Urinary bladder (tissue), 4 donors: Measurements from ENCODE around the gene HEATR5A. TPM values are rescaled to one million over a fixed set of nuclear protein-coding genes. Genes with fewer than 3 reads are reported as not detected.

Experiments
- DNase-seq: peaks from one replicate; pipeline ENCODE4 v3.0.0-alpha.2; 2015; ENCODE audit errors: extremely low spot score
- H3K27ac ChIP-seq: one replicate; pipeline ENCODE4 v1.5.1; 2013; ENCODE audit warnings: low read depth, mild to moderate bottlenecking, moderate library complexity
- H3K36me3 ChIP-seq: one replicate; pipeline ENCODE4 v1.6.1; 2013; ENCODE audit warnings: mild to moderate bottlenecking, moderate library complexity; ENCODE audit not compliant: insufficient read depth
- H3K4me1 ChIP-seq: one replicate; pipeline ENCODE4 v1.6.1; 2013; ENCODE audit warnings: mild to moderate bottlenecking, moderate library complexity; ENCODE audit not compliant: insufficient read depth
- H3K4me3 ChIP-seq: one replicate; pipeline ENCODE4 v1.5.1; 2013; ENCODE audit warnings: low read depth, low read length
- WGBS: extraction: QIAGEN DNeasy Blood & Tissue Kit; methylation state at CpG from one replicate; pipeline ENCODE4 v1.1.7; 2013; 5-methylcytosine and 5-hydroxymethylcytosine counted together
- polyA plus RNA-seq: library from polyadenylated mRNA; stranded (reverse); fragments of 200-250 nt; gene quantifications from one replicate; pipeline ENCODE4 v1.2.3, GENCODE V29; 2013
- total RNA-seq: library from RNA; depleted of rRNA; stranded (reverse); fragments of >200 nt; gene quantifications from one replicate; pipeline ENCODE4 v1.2.3, GENCODE V29; 2014
- donor health status: healthy with polysubstance abuse.
- donor health status: healthy.

Gene HEATR5A
- total and polyA plus RNA-seq, 2 donors: 12.0 to 74.8 TPM

DNA sequence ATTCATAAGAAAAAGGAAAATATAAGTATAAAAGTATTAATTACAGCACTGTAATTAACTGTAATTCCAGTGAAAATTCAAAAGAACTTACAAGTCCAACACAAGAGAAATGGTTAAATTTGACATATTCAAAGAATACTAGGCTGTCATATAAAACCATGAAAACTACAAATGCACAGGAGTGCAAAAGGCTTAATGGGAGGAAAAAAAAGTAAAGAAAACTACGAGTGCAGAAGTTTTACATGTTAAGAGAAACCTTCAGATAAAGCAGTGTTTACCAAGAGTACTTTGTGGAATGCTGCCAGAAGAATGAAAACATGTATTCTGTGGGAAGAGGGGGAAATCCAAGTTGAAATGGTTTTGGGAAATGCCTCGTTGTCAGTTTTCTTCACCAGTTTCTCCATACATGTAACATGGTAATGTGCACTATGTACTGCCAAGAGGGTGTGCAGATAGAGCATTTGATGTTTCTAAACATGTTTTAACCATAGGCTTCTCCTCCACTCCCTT lies 9.1 kb downstream of the HEATR5A start:
- H3K27ac ChIP-seq: no peak overlapping the region
- no peaks in the 10 kb centered on the region for H3K4me1 ChIP-seq
- 10% methylated on average over 2 of the region's 2 CpGs for WGBS
- no peaks in the 10 kb centered on the region for H3K36me3 ChIP-seq
- H3K4me3 ChIP-seq: no peak overlapping the region
- no peak for DNase-seq

DNA sequence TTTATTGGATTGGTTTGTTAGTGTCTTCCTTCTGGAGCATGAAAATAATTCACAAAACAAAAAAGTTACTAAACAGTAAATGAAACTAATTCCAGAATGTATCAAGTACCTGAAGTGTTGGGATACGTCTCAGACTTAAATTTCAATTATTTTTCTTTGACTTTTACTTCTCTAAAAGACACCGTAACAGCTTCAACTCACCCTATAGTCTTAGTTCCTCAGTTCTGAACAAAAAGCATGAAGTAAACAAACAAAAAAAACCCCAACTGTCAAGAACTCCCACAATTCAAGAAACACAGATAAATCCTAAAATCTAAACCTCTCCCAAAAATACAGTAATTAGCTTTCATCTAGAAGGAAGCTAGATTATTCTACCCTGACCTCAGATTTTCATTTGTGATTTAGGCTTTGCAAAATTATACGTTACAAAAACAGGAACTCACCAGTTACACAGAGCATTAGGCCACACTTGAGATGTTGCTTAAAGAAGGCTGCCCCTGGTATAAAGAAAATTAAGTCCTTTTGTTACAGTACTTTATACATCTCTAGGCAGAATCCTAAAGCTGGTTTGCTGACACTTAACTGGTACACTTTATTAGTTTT lies 10.2 kb downstream of the HEATR5A start:
- no peak for DNase-seq
- Histone ChIP-seq H3K4me1 (no peaks in the 10 kb centered on the region), H3K27ac (no peak overlapping the region), H3K36me3 (no peaks in the 10 kb centered on the region), H3K4me3 (no peak overlapping the region)
- WGBS: 83% methylated on average over 3 of the region's 3 CpGs

DNA sequence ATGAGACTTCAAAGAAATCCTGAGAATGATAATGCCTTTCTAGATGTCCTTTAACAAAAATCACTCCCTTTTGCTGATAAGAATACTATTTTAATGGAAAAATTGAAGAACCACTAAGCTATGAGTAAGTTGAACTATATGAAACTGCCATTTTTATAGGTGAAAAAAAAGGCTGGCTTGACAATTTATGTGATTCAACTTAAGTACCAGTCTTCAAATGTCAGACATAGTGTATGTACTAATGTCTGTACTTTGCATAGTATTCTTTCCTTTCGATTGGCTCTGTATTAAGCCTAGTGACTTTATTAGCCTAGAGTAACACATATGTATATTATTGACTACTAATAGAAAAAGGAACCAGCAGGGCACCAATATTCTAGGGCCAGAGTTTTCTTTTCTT lies 11.9 kb downstream of the HEATR5A start:
- Histone ChIP-seq H3K27ac (no peak overlapping the region), H3K4me1 (no peaks in the 10 kb centered on the region), H3K4me3 (no peak overlapping the region), H3K36me3 (no peaks in the 10 kb centered on the region)
- WGBS: 99% methylated on average over 1 of the region's 1 CpG
- DNase-seq: no peak

DNA sequence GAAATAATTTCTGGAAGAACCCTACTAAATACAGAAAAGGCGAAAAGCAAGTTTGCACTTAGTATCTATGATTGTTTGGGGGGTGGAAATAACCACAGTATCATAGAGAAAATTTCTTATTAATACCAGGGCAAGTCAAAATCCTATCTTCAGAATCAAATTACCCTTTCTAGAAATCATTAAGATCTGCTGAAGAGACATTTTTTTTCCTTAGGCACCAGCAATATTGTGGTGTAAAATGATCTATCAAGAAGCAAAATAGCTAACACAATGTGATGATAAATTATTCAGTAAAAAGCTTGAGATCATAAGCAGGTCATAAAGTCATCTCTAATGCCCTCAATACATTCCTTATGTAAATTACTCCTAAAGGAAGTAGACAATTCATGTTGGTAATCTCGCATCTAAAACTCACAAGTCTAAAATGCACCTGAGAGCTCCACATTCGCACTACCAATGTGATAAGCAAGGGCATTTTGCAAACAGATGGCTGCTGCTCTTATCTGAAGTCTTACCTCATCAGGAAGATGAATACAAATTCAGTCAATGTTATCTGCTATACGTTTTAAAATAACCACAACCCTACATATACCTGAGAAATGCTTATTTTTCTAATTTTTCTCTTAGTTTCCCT lies 14.6 kb downstream of the HEATR5A start:
- Histone ChIP-seq H3K4me1 (no peaks in the 10 kb centered on the region), H3K4me3 (no peak overlapping the region), H3K36me3 (no peaks in the 10 kb centered on the region), H3K27ac (no peak overlapping the region)
- no peak for DNase-seq
- 83% methylated on average over 4 of the region's 4 CpGs for WGBS

DNA sequence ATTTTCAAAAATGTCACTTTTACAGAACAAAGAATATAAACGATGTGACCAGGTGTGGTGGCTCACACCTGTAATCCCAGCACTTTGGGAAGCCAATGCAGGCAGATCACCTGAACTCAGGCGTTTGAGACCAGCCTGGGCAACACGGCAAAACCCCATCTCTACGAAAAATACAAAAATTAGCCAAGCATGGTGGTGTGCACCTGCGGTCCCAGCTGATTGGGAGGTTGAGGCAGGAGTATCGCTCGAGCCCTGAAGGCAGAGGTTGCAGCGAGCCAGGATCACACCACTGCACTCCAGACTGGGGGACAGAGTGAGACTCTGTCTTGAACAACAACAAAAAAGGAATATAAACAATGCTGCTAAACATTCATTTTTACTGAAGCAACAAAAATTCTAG lies 15.2 kb downstream of the HEATR5A start:
- no peak overlapping the region for H3K4me3 ChIP-seq
- no peaks in the 10 kb centered on the region for H3K4me1 ChIP-seq
- no peak overlapping the region for H3K27ac ChIP-seq
- 98% methylated on average over 8 of the region's 8 CpGs for WGBS
- H3K36me3 ChIP-seq: no peaks in the 10 kb centered on the region
- no peak for DNase-seq

DNA sequence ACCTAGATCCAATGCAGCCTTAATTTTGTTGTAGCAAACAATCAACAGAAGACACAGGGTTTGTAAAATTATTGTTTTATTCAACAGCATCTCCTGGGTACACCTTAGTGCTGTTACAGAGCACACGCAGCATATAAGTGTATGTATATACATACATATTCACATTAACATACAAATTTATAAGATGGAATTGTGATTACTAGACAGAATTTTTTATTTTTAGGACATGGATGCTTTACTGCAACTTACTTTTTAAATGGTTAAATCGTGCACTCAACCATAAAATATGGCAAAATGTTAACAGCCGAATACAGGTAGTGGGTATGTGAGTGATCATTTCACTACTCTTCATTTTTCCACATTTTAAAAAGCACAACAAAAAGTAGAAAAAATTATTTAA lies 16.6 kb downstream of the HEATR5A start:
- H3K4me3 ChIP-seq: no peak overlapping the region
- H3K4me1 ChIP-seq: no peaks in the 10 kb centered on the region
- no peak overlapping the region for H3K27ac ChIP-seq
- no peaks in the 10 kb centered on the region for H3K36me3 ChIP-seq
- no peak for DNase-seq
- WGBS: 94% methylated on average over 3 of the region's 3 CpGs

DNA sequence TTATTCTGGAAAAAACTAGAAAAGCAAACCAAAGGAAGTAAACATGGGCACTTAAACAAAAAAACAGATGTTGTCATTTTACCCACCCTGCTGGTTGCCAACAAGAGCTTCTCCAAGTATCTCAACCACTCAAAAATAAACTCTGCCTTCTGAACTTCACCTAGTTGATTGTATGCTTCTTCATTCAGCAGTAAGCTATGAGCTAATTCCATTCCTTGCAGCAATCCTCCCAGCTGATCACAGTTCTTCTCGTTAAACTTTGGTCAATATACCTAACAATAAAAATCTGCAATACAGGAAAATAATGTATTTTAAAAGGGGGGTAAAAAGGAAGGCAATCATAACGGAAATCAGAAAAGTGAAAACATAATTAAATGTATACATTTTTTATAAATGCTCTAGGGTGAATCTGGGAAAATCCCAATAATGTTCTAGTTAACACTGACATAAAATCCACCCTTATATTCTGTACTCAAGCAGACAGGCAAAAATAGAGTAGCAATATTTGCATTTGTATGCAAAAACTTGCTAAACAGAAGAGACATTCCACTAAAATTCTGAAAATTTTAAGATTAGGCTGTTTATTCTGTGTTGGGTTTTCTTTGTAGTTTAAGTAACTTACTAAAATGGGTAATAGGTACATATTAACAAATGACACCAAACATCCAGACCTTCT lies 17.4 kb downstream of the HEATR5A start:
- Histone ChIP-seq H3K27ac (no peak overlapping the region), H3K4me3 (no peak overlapping the region), H3K4me1 (no peaks in the 10 kb centered on the region), H3K36me3 (no peaks in the 10 kb centered on the region)
- no peak for DNase-seq
- WGBS: 74% methylated on average over 2 of the region's 2 CpGs

DNA sequence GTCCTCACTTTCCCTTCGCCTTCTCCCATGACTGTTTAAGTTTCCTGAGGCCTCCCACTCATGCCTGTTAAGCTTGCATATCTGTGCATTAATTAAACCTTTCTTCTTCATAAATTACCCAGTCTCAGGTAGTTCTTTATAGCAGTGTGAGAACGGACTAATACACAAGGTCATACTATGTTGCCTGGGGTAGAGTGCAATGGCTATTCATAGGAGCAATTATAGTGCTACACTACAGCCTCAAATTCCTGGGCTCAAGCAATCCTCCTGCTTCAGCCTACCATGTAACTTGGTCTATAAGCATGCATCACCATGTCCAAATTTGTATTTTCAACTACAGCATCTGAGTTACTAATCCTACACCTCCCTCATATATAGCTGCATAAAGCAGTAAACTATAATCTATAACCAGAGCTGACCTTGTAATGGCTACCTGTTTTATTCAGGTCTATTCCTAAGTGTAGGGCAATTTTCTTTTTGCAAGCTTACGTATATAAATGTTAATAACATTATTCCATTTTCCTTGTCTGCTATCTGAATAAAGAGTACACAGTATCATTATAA lies 18.9 kb downstream of the HEATR5A start:
- no peak overlapping the region for H3K27ac ChIP-seq
- no peaks in the 10 kb centered on the region for H3K4me1 ChIP-seq
- no peaks in the 10 kb centered on the region for H3K36me3 ChIP-seq
- DNase-seq: no peak
- H3K4me3 ChIP-seq: no peak overlapping the region
- WGBS: 96% methylated on average over 3 of the region's 3 CpGs

DNA sequence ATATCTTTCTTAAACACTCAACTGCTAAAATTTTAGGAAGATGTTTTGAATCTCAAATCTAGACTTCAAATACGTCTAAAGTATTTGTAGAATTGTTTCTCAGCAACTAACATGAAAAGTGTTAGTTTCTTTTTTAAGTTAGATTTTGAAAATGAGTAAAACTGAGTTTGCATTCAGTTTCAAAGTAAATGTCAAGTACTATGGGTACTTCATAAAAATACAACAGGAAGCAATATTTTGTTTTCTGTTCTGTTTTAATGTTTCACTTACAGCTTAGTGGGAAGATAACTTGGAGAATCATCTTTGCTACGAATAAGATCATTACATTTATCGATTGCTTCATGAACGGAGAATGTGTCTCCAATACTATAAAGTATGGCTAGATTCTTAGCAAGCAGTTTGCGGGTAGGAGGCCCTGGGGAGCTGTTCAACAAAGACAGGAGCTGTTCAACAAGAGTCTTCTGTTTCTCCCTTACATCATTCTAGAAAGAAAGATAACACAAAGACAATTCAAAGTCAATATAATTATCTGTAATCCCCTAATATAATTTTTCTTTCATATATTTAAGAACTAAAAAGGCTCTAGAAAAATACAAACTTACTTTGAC lies 20.2 kb downstream of the HEATR5A start:
- DNase-seq: no peak
- Histone ChIP-seq H3K27ac (no peak overlapping the region), H3K4me1 (no peaks in the 10 kb centered on the region), H3K36me3 (no peaks in the 10 kb centered on the region), H3K4me3 (no peak overlapping the region)
- 89% methylated on average over 5 of the region's 5 CpGs for WGBS

DNA sequence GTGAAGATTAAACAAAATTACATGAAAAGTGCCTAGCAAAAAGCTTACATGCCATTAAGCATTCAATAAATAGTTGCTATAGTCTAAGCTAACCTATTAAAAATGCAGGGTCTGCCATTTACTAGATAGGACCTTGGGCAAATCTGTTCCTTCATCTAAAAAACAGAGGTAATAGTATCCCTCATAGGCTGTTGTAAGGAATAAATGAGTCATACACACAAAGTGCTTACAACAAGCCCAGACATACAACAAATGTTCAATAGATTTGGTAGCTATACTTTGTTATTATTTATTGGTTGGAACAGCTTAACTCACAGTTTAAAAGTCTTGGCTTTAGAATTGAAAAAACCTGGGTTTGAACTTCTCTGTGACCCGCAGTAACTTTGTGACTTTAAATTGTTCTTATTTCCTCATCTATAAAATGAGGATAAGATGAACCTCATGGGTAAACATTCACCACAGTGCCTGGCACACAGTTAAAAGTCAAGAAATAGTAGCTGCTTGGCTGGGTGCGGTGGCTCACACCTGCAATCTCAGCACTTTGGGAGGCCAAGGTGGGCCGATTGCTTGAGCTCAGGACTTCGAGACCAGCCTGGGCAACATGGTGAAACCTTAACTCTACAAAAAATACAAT lies 24.7 kb downstream of the HEATR5A start:
- Histone ChIP-seq H3K4me3 (no peak overlapping the region), H3K4me1 (no peaks in the 10 kb centered on the region), H3K27ac (no peak overlapping the region), H3K36me3 (peaks cover 3% of the 10 kb centered on the region)
- no peak for DNase-seq
- 96% methylated on average over 4 of the region's 4 CpGs for WGBS

DNA sequence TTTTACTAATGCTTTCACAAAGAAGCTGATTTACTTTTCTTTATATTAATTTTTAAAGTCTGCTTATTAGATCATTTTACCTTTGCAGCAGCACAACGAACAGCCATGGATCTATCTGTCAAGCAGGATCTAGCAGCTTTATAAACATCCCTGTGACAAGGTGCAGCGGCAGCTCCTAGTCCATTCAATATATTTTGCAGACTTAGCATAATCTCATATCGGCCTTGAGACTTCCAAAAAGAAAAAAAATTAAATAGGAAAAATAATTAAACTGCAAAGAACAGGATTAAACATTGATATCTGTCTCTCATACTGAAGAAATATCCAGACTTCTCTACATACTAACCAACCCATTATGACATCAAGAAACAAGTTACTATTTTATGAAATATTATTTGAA lies 25.2 kb downstream of the HEATR5A start:
- no peak overlapping the region for H3K27ac ChIP-seq
- H3K4me3 ChIP-seq: no peak overlapping the region
- no peak for DNase-seq
- H3K36me3 ChIP-seq: peaks cover 3% of the 10 kb centered on the region
- 70% methylated on average over 3 of the region's 3 CpGs for WGBS
- H3K4me1 ChIP-seq: no peaks in the 10 kb centered on the region

DNA sequence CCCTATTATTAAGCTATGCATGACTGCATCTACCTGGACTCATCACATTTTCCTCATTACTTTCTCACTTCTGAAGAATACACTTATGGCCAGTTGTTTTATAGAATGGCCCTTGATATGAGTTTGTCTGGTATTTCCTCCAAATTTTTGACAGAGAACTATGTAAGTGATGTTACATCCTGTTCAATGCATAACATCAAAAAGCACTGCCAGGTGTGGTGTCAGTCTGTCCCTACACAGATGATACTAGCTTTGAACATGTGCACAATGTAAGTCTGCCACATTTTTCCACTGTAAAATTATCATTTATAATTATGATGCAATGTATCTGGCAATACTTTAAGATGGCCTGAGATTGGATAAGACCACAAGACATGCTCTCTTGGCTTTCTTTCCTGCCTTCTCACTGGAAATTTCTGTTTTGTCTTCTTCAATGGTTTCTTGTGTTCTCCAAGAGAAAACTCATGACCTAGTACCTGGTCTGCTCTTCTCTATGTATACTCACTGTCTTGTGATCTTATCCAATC lies 28.3 kb downstream of the HEATR5A start:
- H3K4me1 ChIP-seq: no peaks in the 10 kb centered on the region
- H3K27ac ChIP-seq: no peak overlapping the region
- H3K36me3 ChIP-seq: peaks cover 3% of the 10 kb centered on the region
- no peak overlapping the region for H3K4me3 ChIP-seq
- DNase-seq: no peak

DNA sequence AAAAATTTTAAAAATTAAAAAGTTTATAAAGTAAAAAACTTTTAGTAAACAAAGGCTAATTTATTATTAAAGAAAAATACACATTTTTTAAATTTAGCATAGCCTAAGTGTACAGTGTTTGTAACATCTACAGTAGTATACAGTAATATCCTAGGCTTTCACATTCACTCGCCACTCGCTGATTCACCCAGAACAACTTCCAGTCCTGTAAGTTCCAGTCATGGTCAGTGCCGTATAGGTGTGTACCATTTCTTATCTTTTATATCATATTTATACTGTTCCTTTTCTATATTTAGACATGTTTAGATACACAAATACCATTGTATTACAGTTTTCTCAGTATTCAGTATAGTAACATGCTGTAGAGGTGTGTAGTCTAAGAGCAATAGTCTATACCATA lies 28.9 kb downstream of the HEATR5A start:
- 95% methylated on average over 3 of the region's 3 CpGs for WGBS
- H3K36me3 ChIP-seq: peaks cover 3% of the 10 kb centered on the region
- no peak overlapping the region for H3K4me3 ChIP-seq
- H3K4me1 ChIP-seq: no peaks in the 10 kb centered on the region
- no peak overlapping the region for H3K27ac ChIP-seq
- DNase-seq: no peak
